WTC11 (cell line): Measurements from ENCODE around the gene RAP1GDS1.

ENCODE experiments used
- CBFB ChIP-seq: sonication (generic); formaldehyde crosslinking; IDR thresholded peaks from 2 replicates; pipeline ENCODE4 v1.8.1; 2022; ENCODE audit warnings: mild to moderate bottlenecking, low read depth, missing genetic modification reagents
- TF ChIP-seq, protein P1 (sequence below): fragments of 250-450 bp; sonication (Bioruptor Pico); IDR thresholded peaks from 2 replicates; pipeline ENCODE4 v1.9.0; 2021; ENCODE audit warnings: mild to moderate bottlenecking
- TF ChIP-seq, protein P2 (sequence below): sonication (generic); formaldehyde crosslinking; IDR thresholded peaks from 2 replicates; pipeline ENCODE4 v1.8.0; 2022; ENCODE audit warnings: missing genetic modification reagents

- TF ChIP-seq, protein P1, sequence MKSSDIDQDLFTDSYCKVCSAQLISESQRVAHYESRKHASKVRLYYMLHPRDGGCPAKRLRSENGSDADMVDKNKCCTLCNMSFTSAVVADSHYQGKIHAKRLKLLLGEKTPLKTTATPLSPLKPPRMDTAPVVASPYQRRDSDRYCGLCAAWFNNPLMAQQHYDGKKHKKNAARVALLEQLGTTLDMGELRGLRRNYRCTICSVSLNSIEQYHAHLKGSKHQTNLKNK (CRISPR knock-in tag) = no peak
- no peak for TF ChIP-seq CBFB (CRISPR knock-in tag)
- TF ChIP-seq, protein P2, sequence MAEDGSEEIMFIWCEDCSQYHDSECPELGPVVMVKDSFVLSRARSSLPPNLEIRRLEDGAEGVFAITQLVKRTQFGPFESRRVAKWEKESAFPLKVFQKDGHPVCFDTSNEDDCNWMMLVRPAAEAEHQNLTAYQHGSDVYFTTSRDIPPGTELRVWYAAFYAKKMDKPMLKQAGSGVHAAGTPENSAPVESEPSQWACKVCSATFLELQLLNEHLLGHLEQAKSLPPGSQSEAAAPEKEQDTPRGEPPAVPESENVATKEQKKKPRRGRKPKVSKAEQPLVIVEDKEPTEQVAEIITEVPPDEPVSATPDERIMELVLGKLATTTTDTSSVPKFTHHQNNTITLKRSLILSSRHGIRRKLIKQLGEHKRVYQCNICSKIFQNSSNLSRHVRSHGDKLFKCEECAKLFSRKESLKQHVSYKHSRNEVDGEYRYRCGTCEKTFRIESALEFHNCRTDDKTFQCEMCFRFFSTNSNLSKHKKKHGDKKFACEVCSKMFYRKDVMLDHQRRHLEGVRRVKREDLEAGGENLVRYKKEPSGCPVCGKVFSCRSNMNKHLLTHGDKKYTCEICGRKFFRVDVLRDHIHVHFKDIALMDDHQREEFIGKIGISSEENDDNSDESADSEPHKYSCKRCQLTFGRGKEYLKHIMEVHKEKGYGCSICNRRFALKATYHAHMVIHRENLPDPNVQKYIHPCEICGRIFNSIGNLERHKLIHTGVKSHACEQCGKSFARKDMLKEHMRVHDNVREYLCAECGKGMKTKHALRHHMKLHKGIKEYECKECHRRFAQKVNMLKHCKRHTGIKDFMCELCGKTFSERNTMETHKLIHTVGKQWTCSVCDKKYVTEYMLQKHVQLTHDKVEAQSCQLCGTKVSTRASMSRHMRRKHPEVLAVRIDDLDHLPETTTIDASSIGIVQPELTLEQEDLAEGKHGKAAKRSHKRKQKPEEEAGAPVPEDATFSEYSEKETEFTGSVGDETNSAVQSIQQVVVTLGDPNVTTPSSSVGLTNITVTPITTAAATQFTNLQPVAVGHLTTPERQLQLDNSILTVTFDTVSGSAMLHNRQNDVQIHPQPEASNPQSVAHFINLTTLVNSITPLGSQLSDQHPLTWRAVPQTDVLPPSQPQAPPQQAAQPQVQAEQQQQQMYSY = no peak
Measured at GRCh38 chr4:98332017-98332416, 70.8 kb downstream of the RAP1GDS1 start.
